NCI-H2196 treated with DMSO at 0.1 percent for 48 hours (cell line): ENCODE measurements around the gene PRPF8.

Experiments used
- DNase-seq: peaks from one replicate; lab custom pipeline; 2025; ENCODE audit not compliant: unreplicated experiment; lab: John Stamatoyannopoulos, UW

The PRPF8 gene

GRCh38 chr17:1627982-1628855 lies 56.4 kb downstream of the PRPF8 start, which contains the start of gene SLC43A2:
TSS of gene SLC43A2 (minus strand) at chr17:1628834. CDS start at chr17:1627874, 960 bp downstream.
- peak; percentile 43 for DNase-seq

GRCh38 chr17:1627182-1627981 lies 57.3 kb downstream of the PRPF8 start:
- DNase-seq = no peak

DNA sequence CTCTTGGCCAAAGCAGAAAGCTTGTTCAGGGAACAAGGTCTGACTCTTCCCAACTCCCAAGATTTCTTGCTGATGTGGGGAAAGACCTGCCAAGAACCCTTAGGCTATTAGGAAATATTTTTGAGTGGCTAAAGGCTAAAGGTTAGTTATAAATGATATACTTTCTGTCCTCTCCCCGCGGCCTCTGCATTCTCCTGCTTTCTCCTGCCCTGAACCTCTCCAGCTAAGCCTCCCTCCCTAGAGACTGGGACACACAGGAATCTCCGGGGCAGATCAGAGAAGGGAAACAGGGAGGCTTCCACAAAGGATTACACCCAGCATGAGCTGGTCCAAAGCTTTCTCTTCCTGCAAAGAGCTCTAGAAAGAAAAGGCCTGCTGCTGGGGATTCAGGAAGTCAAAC lies 58.3 kb downstream of the PRPF8 start:
- DNase-seq = no peak

DNA sequence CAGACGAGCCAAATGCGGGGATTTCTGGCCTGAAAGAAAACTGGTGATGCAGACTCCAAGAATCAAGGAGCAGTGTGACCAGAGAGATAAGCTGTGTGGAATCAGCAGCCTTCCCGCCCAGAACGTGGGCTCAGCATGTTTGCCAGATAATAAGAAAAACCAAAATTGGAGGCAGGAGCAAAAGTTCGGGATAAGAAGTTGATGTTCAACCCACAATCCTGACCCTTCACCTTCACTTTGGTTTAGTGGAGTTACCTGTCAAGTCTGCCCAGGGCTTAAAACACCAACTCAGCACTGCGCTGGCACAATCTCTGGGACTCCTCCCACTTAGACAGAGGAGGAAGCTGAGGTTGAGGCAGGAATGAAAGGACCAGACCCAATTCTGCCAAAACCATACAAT lies 59.1 kb downstream of the PRPF8 start:
- no peak for DNase-seq

- no peak for DNase-seq
Observed at GRCh38 chr17:1625053-1625452, 59.6 kb downstream of the PRPF8 start.

- no peak for DNase-seq
Observed at GRCh38 chr17:1624650-1625049, 60.0 kb downstream of the PRPF8 start.

DNA sequence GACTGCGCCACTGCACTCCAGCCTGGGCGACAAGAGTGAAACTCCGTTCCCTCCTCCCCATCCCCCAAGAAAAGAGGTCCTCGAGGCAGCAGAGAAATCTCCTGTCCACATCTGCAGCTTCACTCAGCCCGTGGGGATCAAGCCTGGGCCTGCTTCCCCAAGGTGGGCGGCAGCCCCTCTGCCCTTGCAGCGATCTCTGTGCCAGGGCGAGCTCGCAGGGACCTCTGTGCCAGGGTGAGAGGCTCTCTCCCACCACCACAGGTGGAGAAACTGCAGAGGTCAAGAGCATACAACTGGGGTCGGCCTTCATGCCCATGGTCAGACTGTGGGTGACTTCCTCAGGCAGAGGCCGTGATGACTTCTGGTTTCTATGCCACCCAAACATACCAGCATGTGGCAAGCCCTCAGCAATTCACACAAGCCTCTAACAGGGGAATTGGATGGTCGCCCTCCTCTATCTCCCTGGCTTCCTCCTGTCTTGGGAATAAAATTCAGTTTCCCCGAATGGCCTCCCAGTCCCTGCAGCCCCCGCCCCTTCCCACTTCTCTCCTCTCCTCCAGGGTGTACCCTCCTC lies 61.5 kb downstream of the PRPF8 start:
- no peak for DNase-seq

DNA sequence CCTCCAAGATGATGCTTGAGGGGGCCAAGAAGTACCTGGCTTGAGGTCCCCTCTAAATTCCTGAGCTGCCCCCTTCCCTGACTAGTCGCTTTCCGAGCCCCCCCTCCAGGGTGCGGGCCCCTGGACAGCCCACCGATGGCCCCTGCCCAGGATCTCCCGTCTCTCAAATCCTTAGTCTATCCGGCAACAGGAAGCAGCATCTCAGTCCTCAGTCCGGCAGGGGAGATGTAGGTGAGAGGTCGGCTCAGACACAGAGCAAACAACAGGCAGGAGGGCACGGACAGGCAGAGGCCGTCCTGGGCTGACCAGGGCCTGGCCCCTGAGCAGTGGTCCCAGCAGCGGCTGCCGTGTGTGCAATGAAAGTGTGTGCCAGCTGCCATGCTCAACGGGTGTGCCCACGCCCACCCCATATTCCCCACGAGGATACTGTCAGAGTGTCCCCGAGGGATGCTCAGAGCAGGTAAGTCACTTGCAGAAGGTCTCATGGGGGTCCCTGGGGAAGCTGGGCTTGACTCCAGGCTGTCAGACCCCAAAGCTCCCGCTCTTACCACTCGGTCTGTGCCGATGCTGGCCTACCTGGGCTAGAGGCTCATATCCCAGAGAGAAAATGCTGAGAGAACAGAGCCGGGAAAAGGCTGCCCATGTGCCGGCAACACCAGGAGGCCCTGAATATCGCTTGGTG lies 63.3 kb downstream of the PRPF8 start:
- DNase-seq = no peak

DNA sequence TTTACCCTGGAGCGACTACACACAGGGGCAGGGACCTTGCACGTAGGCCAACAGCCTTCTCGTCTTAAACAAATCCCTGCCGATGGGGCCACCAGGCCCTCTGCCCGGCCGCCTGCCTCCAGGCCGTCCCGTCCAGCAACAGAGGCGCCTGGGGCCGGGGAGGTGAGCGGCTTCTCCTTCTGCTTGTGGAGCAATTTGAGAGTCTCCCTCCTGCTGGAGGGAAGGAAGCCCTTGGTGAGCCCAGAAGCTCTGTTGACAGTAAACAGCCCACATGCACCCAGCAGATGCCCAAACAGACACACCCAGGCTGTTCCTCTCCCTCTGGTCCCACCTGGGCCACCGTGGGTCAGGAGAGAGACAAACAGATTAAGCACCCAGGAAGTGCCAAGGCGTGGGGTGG lies 64.2 kb downstream of the PRPF8 start:
- DNase-seq = no peak

- no peak for DNase-seq
Observed at GRCh38 chr17:1617620-1618174, 67.0 kb downstream of the PRPF8 start.

GRCh38 chr17:1616101-1616500 lies 68.6 kb downstream of the PRPF8 start:
- DNase-seq = no peak

- no peak for DNase-seq
Observed at GRCh38 chr17:1612400-1612799, 72.3 kb downstream of the PRPF8 start.

- DNase-seq = no peak
Observed at GRCh38 chr17:1611715-1612114, 73.0 kb downstream of the PRPF8 start.

GRCh38 chr17:1608676-1609075 lies 76.0 kb downstream of the PRPF8 start:
- DNase-seq = no peak

DNA sequence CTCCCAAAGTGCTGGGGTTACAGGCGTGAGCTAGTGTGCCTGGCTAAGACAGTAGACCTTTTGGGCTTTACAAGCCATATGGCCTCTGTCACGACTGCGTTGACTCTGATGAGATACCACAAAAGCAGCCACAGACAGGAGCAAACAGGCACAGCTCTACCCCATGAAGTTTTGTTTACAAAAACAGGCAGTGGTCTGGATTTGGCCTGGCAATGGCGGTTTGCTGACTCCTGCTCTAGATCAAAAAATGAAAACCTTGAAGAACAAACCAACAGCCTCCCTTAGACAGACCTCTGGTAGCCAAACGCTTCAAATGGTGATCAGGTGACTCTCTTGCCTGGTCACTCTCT lies 76.7 kb downstream of the PRPF8 start:
- no peak for DNase-seq

DNA sequence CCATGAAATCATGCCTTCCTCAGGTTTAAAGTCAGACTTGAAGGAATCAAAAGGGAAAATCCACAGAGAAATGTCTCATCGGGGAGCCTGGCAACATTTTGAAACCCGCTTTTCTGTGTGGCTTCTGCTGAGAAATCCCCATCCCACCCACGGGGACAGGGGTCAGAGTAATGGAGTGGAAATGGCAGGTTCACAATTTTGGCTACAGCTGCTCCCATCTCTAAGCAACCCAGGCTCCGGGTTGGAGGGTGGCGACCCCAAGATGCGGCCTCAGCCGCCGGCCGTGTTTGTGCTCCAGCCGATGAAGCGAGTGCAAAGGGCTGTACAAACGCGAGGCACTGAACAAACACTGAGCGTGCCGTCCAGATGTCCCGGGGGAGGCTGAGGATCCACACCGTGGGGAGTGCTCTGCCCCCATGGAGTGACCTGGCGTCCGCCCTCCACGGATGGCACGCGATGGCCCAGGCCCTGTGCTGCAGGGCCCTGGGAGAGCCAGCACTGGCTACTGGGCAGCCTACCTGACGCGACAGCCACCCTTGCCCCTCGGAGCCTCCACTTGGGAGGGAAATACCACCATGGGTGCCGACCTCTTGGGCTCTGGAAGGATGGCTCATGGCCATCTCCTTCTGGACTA lies 78.2 kb downstream of the PRPF8 start:
- no peak for DNase-seq

GRCh38 chr17:1605681-1606351 lies 78.9 kb downstream of the PRPF8 start:
- DNase-seq = no peak

- DNase-seq = no peak
Observed at GRCh38 chr17:1604831-1605528, 79.7 kb downstream of the PRPF8 start.

GRCh38 chr17:1601571-1601970 lies 83.1 kb downstream of the PRPF8 start:
- no peak for DNase-seq
